Prostate gland (tissue), 2 donors: ENCODE measurements around the gene CDH7. TPM values are rescaled to one million over a fixed set of nuclear protein-coding genes. Genes with fewer than 3 reads are reported as not detected.
A peak's percentile ranks its signal among the peaks of the same experiment; 100 is the strongest.

Experiments
- DNase-seq: peaks from one replicate; pipeline ENCODE4 v3.0.0-alpha.2; 2019; ENCODE audit warnings: low spot score
- H3K27ac ChIP-seq, 2 donors: fragments of 200-600 bp; sonication (generic); 2 replicates each; pipeline ENCODE4 v1.5.1; 2017 to 2019
- H3K27me3 ChIP-seq: fragments of 200-600 bp; sonication (generic); replicated peaks from 2 replicates; pipeline ENCODE4 v1.5.1; 2019; ENCODE audit not compliant: insufficient read depth
- H3K36me3 ChIP-seq, 2 donors: fragments of 200-600 bp; sonication (generic); 1 replicate in 1 of 2; 2 replicates in 1 of 2; pipeline versions ENCODE4 v1.5.1 to v1.8.1; 2017 to 2019
- H3K4me1 ChIP-seq: fragments of 200-600 bp; sonication (generic); replicated peaks from 2 replicates; pipeline ENCODE4 v1.5.1; 2019
- H3K4me3 ChIP-seq, 2 donors: fragments of 200-600 bp; sonication (generic); 2 replicates each; pipeline ENCODE4 v1.5.1; 2017 to 2019
- H3K9me3 ChIP-seq: fragments of 200-600 bp; sonication (generic); 2 replicates; pipeline ENCODE4 v1.5.1; 2017
- CTCF ChIP-seq, 4 experiments: fragments of 200-600 bp in 2 of 4; fragments of 450-650 bp in 2 of 4; sonication (generic) in 2 of 4; IDR thresholded peaks; 1 replicate in 3 of 4; 2 replicates in 1 of 4; pipeline ENCODE4 v1.5.1; 2016 to 2019; ENCODE audit warnings: antibody characterized with exemption in 4 of 4, mild to moderate bottlenecking in 2 of 4, moderate library complexity in 2 of 4
- POLR2A ChIP-seq: fragments of 450-650 bp; IDR thresholded peaks from one replicate; pipeline ENCODE4 v1.6.1; 2016; ENCODE audit warnings: antibody characterized with exemption, mild to moderate bottlenecking
- POLR2AphosphoS5 ChIP-seq: sonication (generic); formaldehyde crosslinking; IDR thresholded peaks from one replicate; pipeline ENCODE4 v1.6.1; 2017; ENCODE audit warnings: antibody characterized with exemption
- WGBS: methylation state at CpG from one replicate; pipeline ENCODE4 v1.1.5; 2018; 5-methylcytosine and 5-hydroxymethylcytosine counted together
- intact Hi-C: fragments of 100-400 bp; cut with DNase I; formaldehyde crosslinking; loops from one replicate; pipeline ENCODE4 v1.14.2; 2022
- total RNA-seq, 2 donors: library from RNA; depleted of rRNA; stranded (reverse); fragments of >200 nt; gene quantifications; one replicate each; pipeline ENCODE4 v1.1.0, GENCODE V29; 2016

The CDH7 gene
- total RNA-seq, 2 donors from 2014 or later: 1.0 TPM

GRCh38 chr18:65749841-65750240 is 971 bp upstream of the CDH7 start:
- H3K36me3 ChIP-seq: no peaks in the 10 kb centered on the region

GRCh38 chr18:65751155-65752085 is 608 bp downstream of the CDH7 start:
- TF ChIP-seq POLR2A: no peak
- TF ChIP-seq CTCF (IDR thresholded peaks at IDR 0.05): no peak
- peak; percentile 15 for DNase-seq
- 4% methylated on average over 42 of the region's 42 CpGs for WGBS

More at GRCh38 chr18:65749841-65750240, 971 bp upstream of the CDH7 start:
- Histone ChIP-seq H3K9me3 (no peaks in the 10 kb centered on the region), H3K27ac (no peak overlapping the region), H3K27me3 (no peaks in the 10 kb centered on the region), H3K4me3 (peak overlapping the region in 1 of 2 donors; percentile 43), H3K4me1 (no peaks in the 10 kb centered on the region)
- intact Hi-C loops: no loop called here
- WGBS: 3% methylated on average over 8 of the region's 8 CpGs
- no peak for DNase-seq
- TF ChIP-seq POLR2A: no peak
- TF ChIP-seq POLR2AphosphoS5: no peak
- TF ChIP-seq CTCF (IDR thresholded peaks at IDR 0.05): no peak

GRCh38 chr18:65752625-65753325 is 2.0 kb downstream of the CDH7 start:
- no peak for DNase-seq
- intact Hi-C loops: no loop called here
- H3K36me3 ChIP-seq: no peaks in the 10 kb centered on the region
- no peaks in the 10 kb centered on the region for H3K9me3 ChIP-seq
- no peaks in the 10 kb centered on the region for H3K4me1 ChIP-seq
- TF ChIP-seq POLR2AphosphoS5 (no peak), CTCF (IDR thresholded peaks at IDR 0.05) (no peak), POLR2A (no peak)
- no peaks in the 10 kb centered on the region for H3K27me3 ChIP-seq
- no peak overlapping the region for H3K4me3 ChIP-seq
- H3K27ac ChIP-seq: no peak overlapping the region
- 30% methylated on average over 5 of the region's 5 CpGs for WGBS

More at GRCh38 chr18:65751155-65752085, 608 bp downstream of the CDH7 start:
- Histone ChIP-seq H3K27ac (no peak overlapping the region), H3K4me3 (peak overlapping the region; percentile 43 to 49), H3K36me3 (no peaks in the 10 kb centered on the region), H3K27me3 (no peaks in the 10 kb centered on the region), H3K4me1 (no peaks in the 10 kb centered on the region), H3K9me3 (no peaks in the 10 kb centered on the region)
- intact Hi-C loops: no loop called here

GRCh38 chr18:65753520-65753919 is 2.7 kb downstream of the CDH7 start:
- intact Hi-C loops: no loop called here
- peak; percentile 8 for DNase-seq
- Histone ChIP-seq H3K4me1 (no peaks in the 10 kb centered on the region), H3K9me3 (no peaks in the 10 kb centered on the region), H3K27ac (no peak overlapping the region), H3K27me3 (no peaks in the 10 kb centered on the region), H3K4me3 (no peak overlapping the region), H3K36me3 (no peaks in the 10 kb centered on the region)
- WGBS: 12% methylated on average over 2 of the region's 2 CpGs
- TF ChIP-seq POLR2A: no peak
- peak in 2 of 4 experiments; percentile 15 to 23 for TF ChIP-seq CTCF (IDR thresholded peaks at IDR 0.05)
- TF ChIP-seq POLR2AphosphoS5: no peak
